Daoy (cell line): Measurements from ENCODE around the gene JMJD4. TPM values are rescaled to one million over a fixed set of nuclear protein-coding genes. Genes with fewer than 3 reads are reported as not detected.

Experiments
- DNase-seq: peaks from one replicate; pipeline ENCODE4 v3.0.0-alpha.2; 2015; ENCODE audit warnings: low read depth
- total RNA-seq: library from RNA; depleted of rRNA; stranded (reverse); fragments of >200 nt; shearing (Covaris generic); gene quantifications from 2 replicates; pipeline ENCODE4 v1.2.3, GENCODE V29; 2014

The JMJD4 gene
- total RNA-seq, 1 experiment from 2014 or later: 22.3 TPM

DNA sequence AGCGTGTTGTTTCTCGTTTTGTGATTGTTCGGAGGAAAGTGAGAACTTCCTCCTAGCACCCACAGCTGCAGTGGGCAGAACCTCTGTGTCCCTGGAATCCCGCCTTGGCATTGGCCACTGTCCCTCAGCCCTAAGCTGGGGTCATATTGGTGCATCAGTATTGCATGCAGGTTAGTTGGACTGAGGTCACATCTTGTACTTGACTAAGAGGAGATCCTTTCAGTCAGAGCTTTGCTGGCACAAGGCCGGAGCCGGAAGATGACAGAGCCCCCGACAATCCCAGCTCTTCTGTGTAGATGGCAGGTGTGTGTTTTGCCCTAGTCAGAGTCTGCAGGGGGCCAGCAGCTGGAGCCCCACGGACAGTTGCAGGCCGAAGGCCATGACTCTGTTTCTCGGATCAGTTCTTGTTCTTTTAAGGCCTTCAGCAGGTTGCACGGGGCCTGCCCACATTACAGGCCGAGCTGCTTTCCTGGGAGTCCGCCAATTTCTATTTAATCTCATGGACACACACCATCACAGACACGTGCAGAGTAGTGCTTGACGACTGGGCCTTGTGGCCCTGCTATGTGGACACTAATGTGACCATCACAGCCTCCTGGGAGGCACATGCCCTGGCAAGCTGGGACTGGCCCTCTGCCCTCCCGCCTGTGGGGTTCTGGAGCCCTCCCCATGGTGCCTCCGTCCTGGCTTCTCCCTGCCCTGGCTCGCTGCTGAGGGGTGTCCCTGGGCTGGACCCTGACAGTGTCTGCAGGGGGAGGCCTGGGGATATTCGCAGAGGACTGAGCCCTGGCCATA lies 15.0 kb upstream of the JMJD4 start:
- DNase-seq: no peak

DNA sequence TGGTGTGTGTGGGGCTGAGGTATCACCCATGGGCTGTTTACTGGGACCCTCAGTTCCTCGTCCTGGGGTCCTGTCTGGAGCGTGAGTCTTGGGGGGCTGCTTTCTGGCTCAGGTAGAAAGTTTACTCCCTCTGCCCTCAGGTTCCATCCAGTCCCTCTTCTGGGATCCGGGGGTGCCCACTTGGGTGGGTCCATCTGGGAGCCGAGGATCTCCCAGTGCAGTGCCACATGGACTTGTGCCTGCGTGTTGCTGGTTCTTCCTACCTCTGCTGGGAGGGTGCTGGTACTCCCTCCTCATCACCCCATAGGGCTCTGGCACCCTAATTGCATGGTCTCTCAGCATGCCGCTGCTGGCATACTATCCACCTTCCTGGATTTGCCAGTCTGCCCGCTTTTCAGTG lies 14.1 kb upstream of the JMJD4 start:
- DNase-seq: no peak

DNA sequence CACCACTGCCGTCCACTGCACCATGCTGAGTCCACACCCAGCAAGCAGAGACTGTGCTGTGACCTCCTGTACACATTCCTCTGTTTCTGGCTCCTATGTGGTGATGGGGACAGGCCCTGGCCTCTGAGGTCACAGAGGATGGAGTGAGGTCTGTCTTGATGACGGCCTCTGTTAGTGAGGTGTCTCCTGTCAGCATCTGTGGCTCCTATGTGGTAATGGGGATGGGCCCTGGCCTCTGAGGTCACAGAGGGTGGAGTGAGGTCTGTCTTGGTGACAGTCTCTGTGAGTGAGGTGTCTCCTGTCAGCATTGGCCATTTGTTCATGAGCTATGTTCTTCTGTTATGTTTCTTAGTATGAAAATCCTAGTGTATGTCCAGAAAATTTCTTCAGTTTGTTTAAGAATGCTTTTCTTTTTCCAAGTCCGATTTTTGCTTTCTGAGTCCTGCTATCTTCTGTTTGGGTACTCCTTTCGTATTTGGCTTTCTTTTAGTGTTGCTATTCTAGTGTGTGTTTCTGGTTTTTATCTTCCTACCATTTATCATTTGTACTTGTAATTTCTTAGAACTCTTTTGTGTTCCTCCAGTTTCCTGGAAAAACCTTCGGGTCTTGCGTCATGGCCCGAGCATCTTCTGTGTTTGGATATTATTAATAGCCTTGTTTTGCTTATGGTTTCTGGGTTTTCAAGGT lies 13.5 kb upstream of the JMJD4 start:
- DNase-seq: no peak

DNA sequence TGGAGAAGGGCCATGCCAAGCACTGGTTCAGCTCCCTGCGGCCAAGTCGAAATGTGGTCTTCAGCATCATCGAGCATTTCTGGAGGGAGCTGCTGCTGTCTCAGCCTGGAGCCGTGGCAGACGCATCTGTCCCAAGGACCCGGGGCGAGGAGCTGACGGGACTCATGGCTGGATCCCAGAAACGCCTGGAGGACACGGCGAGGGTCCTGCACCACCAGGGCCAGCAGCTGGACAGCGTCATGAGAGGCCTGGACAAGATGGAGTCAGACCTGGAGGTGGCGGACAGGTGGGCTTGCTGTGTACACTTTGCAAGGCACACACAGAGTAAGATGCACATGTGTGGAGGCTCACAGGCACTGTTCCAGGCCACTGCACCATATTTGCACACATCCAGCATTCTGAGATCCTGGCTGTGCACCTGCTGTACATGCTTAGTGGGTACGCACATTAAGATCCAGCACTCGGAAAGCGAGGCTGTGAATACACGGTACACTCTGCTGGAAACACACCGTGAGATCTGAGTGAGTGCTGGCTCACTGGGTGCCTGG lies 12.9 kb upstream of the JMJD4 start:
- no peak for DNase-seq

DNA sequence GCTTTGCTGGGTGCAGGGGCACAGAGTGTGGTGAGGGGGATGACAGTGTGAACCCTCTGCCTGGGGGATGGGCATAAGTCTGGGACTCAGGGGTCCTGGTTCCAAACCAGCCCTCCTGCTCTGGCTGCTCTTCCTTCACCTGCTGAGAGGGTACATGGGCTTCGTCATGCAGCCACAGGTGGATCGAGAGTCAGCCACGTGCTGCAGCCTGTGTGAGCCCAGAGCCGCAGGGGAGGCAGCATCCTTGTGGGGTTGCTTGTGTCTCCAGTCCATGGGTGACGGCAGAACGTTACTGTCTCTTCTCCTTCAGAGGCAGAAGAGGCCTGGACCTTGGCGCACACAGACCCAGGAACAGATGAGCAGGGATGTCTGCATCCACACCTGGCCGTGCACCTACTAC lies 12.3 kb upstream of the JMJD4 start:
- no peak for DNase-seq

DNA sequence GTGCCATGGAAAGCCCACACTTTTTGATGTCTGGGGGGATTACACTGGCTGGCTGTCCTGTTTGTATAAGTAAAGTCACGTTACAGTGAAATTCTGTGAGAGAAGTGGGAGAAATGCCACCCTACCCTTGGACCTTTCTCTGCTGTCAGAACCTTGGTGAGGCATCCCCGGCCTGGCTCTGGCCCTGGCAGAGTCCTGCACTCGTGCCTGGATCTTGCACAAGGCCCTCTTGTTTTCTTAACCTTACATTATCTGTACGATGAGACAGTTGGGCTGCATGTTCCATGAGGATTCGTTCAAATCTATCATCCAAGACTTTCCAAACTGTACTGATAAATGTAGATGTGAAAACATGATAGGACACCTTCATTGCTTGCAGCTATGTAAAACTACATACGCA lies 11.6 kb upstream of the JMJD4 start:
- no peak for DNase-seq

DNA sequence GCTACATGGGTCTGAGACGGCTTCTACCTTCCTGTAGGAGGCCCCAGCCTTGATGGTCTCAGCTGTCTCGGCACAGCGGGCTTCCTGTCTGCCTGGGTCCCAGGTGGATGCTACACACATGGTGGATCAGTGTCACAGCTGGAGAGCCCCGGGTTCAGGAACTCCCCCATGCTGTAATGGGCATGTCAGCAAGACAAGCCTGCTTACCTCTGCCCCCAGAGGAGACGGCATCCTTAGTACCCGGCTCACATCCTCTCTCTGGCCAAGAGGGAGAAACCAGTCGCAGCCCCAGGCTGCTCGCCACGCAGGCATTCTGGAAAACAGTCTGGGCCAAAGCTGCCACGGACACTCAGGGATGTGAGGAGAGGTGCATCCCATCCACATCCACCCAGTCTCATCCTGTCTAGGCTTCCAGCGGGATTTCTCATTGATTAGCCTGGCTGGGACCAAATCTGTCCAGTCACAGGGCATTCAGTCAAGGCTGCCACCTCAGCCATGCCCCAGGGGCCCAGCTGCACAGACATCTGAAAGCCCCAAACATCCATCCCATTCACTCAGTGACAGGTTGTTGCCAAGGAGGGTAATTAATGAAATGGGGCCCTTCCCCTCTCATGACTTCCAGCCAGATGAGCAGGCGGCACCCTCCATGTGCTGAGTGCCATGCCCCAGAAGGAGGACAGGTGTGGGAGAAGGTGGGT lies 10.6 kb upstream of the JMJD4 start:
- DNase-seq: no peak

DNA sequence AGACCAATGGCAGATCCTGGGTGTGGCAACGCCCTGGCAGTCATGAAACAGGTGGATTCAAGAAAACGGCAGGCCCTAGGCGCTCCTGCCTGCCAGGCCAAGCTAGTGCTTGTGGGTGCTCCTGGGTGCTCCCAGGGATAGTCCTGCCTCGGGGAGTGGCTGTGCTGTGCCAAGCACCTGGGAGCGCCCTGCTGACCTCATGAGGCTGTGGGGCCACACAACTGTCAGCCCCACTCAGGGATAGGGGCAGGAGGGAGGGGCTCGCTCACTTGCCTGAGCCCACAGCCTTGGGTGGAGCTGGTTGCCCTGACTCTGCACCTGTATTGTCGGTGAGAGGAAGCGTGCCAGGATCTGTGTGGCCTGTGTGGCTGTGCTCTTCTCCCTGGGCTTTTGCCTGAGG lies 9.6 kb upstream of the JMJD4 start:
- no peak for DNase-seq

DNA sequence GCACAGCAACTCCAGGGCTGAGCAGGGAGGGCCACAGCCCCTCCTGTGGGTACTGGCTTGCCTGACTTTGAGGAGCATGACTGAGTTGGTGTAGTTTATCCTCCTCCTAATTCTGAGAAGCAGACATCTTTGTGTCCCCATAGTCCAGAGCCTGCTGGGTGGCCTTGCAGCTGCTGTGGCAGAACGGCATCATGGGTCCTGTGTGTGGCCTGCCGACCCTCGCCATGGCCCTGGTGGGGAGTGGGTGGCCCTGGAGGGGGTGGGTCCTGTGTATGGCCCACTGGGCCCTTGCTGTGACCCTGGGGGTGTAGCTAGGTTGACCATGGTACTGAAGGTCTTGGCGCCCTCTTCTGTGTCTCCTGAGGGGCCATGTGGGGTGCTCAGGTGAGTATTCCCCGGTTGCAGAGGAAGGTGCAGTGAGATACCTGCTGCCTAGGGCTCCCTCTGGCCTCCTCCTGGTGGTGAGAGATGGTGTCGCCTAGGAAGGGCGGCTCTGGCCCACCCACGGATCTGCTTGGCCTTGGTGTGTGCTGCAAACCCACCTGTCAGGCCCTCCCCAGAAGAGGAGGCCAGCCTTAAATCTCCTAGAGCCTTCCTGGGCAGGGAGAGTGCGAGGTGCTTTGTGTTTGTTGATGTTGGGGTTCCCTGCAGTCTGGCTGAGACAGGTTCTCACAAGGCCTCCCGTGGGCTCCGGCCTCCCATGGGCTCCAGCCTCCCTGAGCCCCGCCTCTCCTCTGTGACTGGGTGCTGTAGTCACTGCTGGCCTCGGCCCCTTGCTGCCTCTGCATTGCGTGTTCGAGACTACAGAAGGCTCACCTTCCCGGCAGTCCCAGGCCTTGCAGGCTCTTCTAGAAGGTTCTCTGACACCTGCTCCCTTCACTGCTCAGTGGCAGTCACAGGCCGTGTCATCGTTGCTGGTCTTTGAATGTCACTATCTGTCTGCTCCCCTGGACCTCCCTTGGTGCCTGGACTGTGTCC lies 7.9 kb upstream of the JMJD4 start:
- no peak for DNase-seq

DNA sequence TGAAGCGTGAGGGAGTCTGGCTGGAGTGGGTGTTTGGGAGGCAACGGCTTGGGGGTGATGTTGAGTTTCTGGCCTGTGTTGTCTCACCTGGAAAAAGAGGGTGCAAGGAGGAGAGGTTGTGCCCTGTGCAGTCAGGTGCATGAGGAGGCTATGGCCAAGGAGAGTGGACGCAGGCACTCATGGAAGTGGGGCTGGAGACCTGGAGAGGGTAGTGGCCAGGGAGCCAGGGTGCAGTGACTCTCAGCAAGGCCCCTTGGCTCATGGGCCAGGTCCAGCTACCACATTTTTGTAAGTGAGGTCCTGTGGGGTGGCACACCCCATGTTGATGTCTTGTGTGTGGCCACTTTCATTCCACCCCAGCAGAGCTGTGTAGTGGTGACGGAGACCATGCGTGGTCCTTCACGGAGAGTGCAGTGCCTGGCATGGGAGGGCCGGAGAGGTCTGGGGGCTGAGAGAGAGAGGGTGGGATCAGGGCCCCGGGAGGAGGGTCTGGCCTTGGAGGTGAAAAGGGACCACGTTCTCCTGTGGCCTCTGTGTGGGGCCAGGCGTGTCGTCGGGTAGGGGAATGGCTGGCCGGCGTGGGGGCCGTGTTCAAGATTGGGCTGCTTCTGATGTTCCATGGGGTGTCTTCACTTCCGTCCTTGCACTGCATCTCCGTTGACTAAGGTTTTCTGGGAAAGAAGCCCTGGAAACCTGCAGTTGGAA lies 6.2 kb upstream of the JMJD4 start:
- no peak for DNase-seq

DNA sequence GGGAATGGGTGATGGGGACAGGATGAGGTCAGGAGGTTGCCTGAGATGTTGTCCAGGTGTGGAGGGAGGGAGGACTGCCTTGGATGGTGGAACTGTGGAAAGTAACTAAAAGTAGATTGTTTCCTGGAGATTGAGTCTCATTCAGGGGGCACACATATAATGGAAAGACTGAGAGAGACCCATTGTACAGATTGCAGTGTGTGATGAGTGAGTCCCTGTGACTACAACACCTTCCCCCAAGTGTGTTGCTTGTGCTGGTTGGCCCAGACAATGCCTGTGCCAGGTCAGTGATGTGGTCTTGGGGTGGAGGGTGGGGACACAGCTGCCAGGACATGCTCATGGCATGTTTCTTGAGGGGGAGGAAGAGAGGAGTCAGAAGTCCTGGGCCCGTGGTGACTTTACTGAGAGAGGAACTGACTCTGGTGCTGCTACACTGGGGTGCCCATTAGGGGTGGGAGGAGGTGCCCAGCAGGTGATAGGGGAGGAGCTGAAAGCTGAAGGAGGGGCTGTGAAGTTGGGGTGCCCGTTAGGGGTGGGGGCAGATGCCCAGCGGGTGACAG lies 5.4 kb upstream of the JMJD4 start:
- no peak for DNase-seq

DNA sequence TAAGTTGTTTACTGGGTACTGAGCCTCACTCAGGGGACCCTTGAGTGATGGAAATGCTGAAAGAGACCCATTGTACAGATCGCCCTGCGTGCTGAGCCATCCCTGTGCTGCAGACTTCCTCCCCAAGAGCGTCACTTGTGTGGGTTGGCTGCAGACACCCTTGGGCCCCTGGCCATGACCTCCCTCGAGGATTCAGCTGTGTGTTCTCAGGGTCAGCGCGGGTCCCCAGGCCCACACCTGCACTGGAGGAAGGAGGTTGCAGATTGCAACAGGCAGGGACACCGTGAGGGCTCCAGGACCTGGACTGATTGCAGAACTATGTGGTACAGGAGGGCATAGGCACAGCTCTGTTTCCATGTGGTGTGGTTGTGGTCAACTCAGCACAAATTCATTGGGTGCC lies 4.5 kb upstream of the JMJD4 start:
- DNase-seq: no peak

DNA sequence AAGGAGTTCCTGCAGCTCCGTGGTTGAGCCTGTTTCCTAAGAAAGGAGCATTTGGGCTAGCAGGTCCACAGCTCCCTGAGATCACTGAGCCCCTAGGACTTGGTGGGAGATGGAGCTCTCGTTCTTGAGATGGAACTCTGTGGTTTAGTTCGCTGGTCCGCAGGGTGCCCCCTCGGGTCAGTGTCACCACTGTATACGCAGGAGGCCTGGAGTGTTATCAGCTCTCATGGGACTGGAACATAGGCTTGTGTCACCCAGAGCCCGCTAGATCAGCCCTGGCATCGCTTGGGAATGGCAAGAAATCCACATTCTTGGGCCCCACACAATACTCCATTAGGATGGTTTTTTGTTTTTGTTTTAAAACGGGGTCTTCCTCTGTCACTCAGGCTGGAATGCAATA lies 3.7 kb upstream of the JMJD4 start:
- DNase-seq: no peak

DNA sequence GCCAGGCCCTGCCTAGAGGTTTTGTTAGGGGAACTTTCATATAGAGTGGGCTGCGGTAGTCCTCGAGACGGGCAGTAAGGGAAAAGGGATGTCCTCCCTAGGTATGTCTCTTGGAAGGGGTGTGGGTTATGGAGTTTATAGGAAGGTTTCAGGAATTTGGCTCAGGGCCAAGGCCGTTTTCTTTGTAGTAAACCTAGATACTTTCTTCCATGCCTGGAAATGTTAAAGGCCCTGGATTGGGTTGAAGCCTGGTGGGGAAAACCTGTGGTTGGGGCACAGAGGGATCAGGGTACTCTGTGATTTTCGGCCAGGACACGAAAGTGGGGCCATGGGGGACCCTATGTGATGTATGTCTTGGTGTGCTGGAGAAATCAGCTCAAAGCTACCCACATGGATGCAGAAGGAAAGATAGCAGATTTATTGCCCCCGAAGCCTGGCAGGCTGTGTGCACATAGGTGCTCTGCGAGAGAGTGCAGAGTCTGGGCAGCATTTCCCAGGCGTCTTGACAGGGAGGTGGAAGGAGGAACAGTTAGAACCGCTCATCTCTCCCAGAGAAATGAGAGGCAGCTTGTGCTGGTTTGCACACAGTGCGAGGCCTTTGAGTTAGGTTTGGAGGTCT lies 1.8 kb upstream of the JMJD4 start:
- DNase-seq: no peak

DNA sequence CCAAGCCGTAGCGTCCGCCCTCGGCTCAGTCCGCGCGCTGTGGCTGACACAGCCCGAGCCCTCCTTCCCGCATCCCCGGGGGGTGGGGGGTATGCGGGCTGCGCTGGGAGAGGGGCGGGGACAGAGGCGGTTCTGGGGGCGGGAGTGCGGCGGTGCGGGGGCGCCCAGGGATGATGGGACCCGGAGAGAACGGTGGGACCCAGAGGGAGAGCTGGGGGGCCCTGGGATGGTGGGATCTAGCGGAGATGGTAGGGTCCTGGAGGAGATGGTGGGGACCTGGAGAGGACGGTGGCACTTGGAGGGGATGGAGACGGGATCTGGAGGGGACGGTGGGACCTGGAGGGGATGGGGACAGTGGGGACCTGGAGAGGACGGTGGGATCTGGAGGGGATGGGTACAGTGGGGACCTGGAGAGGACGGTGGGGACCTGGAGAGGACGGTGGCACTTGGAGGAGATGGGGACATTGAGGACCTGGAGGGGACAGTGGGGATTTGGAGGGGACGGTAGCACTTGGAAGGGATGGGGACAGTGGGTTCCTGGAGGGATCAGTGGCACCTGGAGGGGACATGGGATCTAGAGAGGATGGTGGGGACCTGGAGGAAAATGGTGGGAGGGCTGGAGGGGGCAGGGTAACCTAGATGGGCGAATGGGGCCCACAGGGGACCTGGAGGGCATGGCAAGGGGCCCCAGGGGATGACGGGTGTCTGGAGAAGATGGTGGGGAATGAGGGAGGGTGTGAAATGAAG lies 610 bp upstream of the JMJD4 start:
- no peak for DNase-seq

DNA sequence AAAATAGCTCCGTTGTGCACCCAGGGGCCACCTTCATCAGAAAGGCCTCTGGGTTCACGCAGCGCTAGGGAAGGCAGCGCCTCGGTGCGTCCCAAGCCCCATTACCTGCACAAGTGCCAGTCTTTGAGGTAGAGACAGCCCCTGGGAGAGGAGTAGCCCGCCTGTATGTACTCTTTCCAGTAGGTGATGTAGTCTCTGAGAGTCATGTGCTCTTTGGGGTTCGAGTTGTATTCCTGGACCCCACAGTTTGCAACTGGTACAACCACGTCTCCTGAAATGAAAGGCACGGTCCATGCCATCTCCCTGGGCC lies 601 bp downstream of the JMJD4 start:
- DNase-seq: no peak

DNA sequence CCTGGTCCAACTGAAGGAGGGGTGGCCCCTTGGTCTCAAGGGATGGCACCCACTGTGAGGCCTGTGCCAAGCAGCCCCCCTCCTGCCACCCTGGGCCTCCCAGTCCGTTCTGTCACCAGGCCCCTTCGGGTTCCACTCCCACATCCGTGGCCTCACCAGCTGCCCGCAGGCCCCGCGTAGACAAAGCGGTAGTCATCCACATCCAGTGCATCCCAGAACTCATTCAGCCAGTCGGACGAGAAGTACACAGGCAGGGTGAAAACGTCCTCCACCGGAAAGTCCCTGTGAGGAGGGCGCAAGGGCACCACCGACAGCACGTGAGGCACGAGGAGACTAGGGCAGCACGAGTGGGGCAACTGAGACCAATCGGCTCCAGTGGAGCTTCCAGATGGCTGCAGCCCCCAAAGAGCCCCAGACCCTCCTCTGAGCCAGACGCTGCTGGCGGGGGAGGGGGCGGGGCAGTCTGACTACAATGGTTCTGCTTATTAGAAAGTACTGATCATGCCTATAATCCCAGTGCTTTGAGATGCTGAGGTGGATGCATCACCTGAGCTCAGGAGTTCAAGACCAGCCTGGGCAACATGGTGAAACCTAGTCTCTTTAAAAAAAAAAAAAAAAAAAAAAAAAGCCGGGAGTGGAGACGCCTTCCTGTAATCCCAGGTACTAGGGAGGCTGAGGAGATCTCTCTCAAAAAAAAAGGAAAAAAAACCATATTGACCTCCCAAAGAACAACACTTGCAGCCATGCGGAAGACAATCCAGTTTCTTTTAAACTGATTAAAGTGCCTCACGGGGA lies 1.2 kb downstream of the JMJD4 start:
- DNase-seq: no peak

DNA sequence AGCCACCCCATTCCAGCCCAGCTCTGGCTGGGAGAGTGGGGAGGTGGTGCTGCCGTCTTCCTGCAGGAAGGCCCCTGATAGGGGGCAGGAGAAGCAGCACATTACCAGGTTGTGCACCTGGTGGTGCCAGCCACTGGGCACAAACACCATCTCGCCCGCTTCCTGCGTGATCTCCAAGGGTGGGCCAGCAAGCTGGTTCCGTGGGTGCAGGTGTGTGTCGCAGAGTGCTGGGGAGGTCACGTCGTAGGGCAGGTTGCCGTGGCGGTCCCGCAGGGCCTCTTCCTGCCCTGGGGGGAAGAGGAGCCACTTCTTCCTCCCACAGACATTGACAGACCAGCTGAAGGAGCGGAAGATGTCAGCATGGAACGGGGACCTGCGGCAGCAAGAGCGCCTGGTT lies 1.8 kb downstream of the JMJD4 start:
- no peak for DNase-seq
